Measurements from ENCODE around the gene MACROD2. TPM values are rescaled to one million over a fixed set of nuclear protein-coding genes. Genes with fewer than 3 reads are reported as not detected.

MACROD2 gene
- total RNA-seq, 2 donors from 2014 or later = 8.3 to 21.8 TPM

DNA sequence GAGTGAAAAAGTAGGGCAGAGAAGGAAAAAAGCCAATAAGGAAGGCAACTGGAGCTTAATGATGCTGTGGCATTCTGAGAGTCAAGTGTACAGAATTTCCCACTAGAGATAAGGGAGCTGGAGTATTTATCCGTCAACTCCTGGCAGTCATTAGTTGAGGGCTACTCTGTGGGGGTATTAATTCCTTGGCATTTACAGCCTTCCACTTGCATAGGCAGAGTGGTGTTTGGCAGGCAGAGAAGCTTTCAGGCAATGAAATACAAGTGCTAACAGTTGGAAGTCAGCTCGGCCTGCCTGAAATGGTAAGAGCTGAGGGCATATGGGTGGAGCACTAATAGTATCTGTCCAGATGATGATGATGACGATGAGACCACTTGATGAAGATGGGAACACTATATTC is 549.4 kb downstream of the MACROD2 start:
- H3K36me3 ChIP-seq (replicated peaks in 1 of 2; ENCODE audit: insufficient read depth in 1 of 2, low read depth in 2 of 2) = no peaks in the 10 kb centered on the region
- intact Hi-C loops (cut with DNase I) = no loop called here
- no peaks in the 10 kb centered on the region for H3K4me1 ChIP-seq
- no peaks in the 10 kb centered on the region for H3K9me3 ChIP-seq
- no peak for DNase-seq
- H3K27me3 ChIP-seq = no peaks in the 10 kb centered on the region
- H3K27ac ChIP-seq = no peak overlapping the region
- TF ChIP-seq, protein P1, sequence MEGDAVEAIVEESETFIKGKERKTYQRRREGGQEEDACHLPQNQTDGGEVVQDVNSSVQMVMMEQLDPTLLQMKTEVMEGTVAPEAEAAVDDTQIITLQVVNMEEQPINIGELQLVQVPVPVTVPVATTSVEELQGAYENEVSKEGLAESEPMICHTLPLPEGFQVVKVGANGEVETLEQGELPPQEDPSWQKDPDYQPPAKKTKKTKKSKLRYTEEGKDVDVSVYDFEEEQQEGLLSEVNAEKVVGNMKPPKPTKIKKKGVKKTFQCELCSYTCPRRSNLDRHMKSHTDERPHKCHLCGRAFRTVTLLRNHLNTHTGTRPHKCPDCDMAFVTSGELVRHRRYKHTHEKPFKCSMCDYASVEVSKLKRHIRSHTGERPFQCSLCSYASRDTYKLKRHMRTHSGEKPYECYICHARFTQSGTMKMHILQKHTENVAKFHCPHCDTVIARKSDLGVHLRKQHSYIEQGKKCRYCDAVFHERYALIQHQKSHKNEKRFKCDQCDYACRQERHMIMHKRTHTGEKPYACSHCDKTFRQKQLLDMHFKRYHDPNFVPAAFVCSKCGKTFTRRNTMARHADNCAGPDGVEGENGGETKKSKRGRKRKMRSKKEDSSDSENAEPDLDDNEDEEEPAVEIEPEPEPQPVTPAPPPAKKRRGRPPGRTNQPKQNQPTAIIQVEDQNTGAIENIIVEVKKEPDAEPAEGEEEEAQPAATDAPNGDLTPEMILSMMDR (IDR thresholded peaks at IDR 0.05) = no peak
- no peak for TF ChIP-seq POLR2A (IDR thresholded peaks at IDR 0.05)
- no peak overlapping the region for H3K4me3 ChIP-seq
- 44 to 61% methylated on average over 3 of the region's 3 CpGs for WGBS, 2 donors
- ATAC-seq = no peak

- H3K27me3 ChIP-seq = no peaks in the 10 kb centered on the region
- intact Hi-C loops (cut with DNase I) = no loop called here
- H3K36me3 ChIP-seq (replicated peaks in 1 of 2; ENCODE audit: insufficient read depth in 1 of 2, low read depth in 2 of 2) = no peaks in the 10 kb centered on the region
- no peak overlapping the region for H3K4me3 ChIP-seq
- ATAC-seq = no peak
- TF ChIP-seq POLR2A (IDR thresholded peaks at IDR 0.05) = no peak
- TF ChIP-seq, protein P1 (IDR thresholded peaks at IDR 0.05) = no peak
- H3K4me1 ChIP-seq = no peaks in the 10 kb centered on the region
- no peak overlapping the region for H3K27ac ChIP-seq
- no peak for DNase-seq
- H3K9me3 ChIP-seq = no peaks in the 10 kb centered on the region
These were observed 555.3 kb downstream of the MACROD2 start for GRCh38 chr20:14550655-14551054.

- TF ChIP-seq, protein P1 (IDR thresholded peaks at IDR 0.05) = no peak
- TF ChIP-seq POLR2A (IDR thresholded peaks at IDR 0.05) = no peak
- ATAC-seq = no peak
- H3K9me3 ChIP-seq = no peaks in the 10 kb centered on the region
- H3K4me1 ChIP-seq = no peaks in the 10 kb centered on the region
- no peak overlapping the region for H3K27ac ChIP-seq
- WGBS, 2 donors = 70 to 76% methylated on average over 6 of the region's 6 CpGs
- no peaks in the 10 kb centered on the region for H3K27me3 ChIP-seq
- no peak overlapping the region for H3K4me3 ChIP-seq
- DNase-seq = no peak
- intact Hi-C loops (cut with DNase I) = no loop called here
- no peaks in the 10 kb centered on the region for H3K36me3 ChIP-seq (replicated peaks in 1 of 2; ENCODE audit: insufficient read depth in 1 of 2, low read depth in 2 of 2)
These were observed 558.6 kb downstream of the MACROD2 start for GRCh38 chr20:14553774-14554534.

DNA sequence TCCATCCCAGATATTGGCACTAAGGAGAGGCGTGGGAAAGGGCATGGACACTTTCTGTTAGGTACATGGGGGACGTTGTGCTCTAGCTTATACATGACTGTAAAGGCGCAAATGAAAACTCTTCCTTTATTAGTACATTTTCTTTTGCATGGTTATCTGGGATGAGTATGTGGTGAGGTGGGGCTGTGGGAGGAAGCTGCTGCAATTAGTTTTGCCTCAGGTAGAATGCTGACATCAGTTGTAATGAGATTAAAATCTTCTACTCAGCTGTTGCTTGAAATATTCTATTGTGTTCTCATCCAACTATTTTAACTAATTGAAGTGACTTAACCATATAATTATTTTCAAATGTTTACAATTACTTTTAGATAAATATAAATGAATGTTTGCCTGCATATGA is 560.4 kb downstream of the MACROD2 start:
- Histone ChIP-seq H3K27me3 (no peaks in the 10 kb centered on the region), H3K4me3 (no peak overlapping the region), H3K4me1 (no peaks in the 10 kb centered on the region), H3K27ac (no peak overlapping the region), H3K9me3 (no peaks in the 10 kb centered on the region), H3K36me3 (replicated peaks in 1 of 2; ENCODE audit: insufficient read depth in 1 of 2, low read depth in 2 of 2) (no peaks in the 10 kb centered on the region)
- no peak for TF ChIP-seq POLR2A (IDR thresholded peaks at IDR 0.05)
- TF ChIP-seq, protein P1 (IDR thresholded peaks at IDR 0.05) = no peak
- intact Hi-C loops (cut with DNase I) = no loop called here
- ATAC-seq = no peak
- no peak for DNase-seq
- WGBS, 2 donors = 87 to 88% methylated on average over 3 of the region's 3 CpGs

DNA sequence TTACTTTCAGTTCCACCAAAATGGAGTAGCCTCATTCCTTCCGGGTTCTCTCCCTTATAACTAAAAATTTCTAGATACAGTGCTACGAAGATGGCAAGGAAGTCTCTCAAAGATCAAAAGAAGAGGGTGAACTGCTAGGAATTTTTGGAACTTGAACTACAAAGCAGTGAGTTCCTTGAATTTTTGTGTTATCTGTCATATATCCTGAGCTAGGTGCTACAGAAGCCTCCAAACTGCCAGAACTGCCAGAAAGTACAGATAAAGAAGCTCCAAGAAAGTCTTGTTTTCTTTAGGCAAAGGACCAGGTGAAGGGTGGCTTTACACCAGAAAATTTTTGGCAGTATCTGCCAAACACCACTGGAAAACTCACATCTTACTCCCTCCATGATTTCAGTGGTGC is 560.9 kb downstream of the MACROD2 start:
- Histone ChIP-seq H3K27me3 (no peaks in the 10 kb centered on the region), H3K36me3 (replicated peaks in 1 of 2; ENCODE audit: insufficient read depth in 1 of 2, low read depth in 2 of 2) (no peaks in the 10 kb centered on the region), H3K4me3 (no peak overlapping the region), H3K9me3 (no peaks in the 10 kb centered on the region), H3K4me1 (no peaks in the 10 kb centered on the region), H3K27ac (no peak overlapping the region)
- intact Hi-C loops (cut with DNase I) = no loop called here
- DNase-seq (no peak), ATAC-seq (no peak)
- WGBS, 2 donors = 80 to 93% methylated on average over 2 of the region's 2 CpGs
- TF ChIP-seq POLR2A (IDR thresholded peaks at IDR 0.05) = no peak
- TF ChIP-seq, protein P1 (IDR thresholded peaks at IDR 0.05) = no peak

Measured in body of pancreas (tissue), 4 donors.